HG03354 (cell line): ENCODE data around the gene ARHGAP24.

ENCODE experiments used
- ATAC-seq: cut with Tn5 transposase; IDR thresholded peaks from one replicate; pipeline ENCODE4 v1.9.1; 2021; ENCODE audit warnings: mild to moderate bottlenecking; ENCODE audit not compliant: unreplicated experiment, poor library complexity, severe bottlenecking

Gene ARHGAP24

GRCh38 chr4:85724791-85725563 is 250.0 kb downstream of the ARHGAP24 start:
- ATAC-seq, result peak; percentile 65

DNA sequence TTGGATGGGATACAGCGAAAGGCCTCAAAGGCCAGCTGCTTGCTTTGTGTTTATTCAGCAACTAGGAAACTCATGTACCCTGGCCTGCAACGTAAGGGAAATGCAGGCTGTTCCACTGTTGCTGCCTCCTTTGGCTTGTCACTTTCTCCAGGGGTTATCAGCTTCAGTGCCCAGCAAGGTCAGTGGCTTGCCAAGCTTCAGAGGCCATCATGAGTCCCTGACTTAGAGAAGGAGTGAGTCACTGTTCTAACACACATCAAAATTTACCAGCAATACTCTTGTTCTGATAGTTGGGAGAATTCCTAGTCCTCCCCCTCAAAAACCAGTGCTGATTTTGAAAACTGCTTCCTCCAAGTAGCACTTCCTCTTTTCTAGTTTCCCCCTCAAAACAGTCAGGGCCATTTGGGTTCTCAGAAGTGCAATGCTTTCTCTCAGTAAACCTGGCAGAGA is 250.8 kb downstream of the ARHGAP24 start:
- peak; percentile 90 for ATAC-seq

DNA sequence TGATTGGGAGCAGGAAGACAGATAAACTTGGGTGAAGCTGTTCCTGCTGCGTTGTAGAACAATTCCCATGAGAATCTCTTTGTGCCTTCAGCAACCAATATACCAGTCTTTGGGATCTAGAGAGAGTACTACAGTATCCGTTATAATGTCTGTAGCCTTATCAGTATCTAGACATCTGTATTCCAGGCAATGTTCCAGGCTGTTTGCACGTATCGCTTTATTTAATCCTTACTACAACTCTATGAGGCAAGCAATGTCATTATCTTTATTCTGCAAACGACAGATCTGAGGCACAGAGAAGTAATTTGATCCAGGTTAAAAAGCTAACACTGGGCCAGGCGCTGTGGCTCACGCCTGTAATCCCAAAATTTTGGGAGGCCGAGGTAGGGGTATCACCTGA is 251.6 kb downstream of the ARHGAP24 start:
- ATAC-seq, result no peak

- no peak for ATAC-seq
These were observed 253.5 kb downstream of the ARHGAP24 start for GRCh38 chr4:85728464-85728863.

DNA sequence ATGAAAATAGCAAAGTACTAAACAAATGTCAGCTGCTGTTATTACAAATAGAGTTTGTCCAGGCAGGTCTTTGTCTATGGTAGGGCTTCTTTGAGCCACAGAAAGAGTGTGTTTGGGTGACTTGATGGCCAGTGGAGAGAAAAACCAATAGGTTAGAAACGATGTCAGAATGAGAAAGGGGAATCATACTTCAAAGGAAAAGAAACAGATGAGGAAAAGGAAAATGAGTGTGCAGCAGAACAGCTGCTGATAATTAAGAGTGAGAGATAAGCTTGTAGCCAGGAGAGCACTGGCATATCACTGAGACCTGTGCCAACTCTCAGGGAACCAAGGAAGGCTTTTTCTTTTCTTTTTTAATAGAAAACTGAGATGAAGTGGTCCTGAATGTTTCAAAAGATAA is 257.2 kb downstream of the ARHGAP24 start:
- ATAC-seq, result no peak

- no peak for ATAC-seq
These were observed 258.8 kb downstream of the ARHGAP24 start for GRCh38 chr4:85733798-85734197.

DNA sequence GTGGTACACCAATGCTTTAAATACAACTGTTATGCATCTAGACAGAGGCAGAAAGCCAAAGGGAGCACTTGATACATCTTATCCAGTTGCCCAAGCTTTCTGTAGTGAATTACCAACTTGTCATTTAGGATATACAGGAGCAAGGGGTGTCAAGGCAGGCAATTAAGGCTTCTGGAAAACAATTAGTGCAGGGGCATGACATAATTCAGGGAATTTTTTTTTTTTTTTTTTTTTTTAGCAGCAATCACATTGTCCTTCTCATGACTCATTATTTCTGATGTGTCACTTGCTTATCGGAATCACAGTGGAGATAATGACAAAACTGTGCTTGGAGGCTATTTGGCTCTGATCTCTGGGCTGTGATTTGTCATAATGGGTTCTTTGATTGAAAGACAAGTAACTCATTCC is 259.5 kb downstream of the ARHGAP24 start:
- ATAC-seq, result no peak

DNA sequence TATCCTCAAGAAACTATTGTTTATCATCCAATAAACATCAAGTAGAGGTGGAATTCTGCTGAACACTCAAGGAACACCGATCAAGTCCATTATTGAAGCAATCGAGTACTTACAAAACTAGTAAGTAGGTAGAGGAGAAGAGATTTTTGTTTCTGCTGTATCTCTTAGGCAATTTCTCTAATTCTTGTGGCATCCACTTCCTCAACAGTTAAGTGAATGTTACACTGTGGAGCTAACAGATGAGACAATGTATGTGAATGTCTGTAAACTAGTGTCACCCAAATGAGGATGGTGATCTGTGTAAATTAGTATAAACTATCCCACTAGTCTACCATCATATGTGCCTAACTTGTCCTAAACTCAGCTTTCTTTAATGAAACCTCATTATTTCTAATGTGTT is 261.6 kb downstream of the ARHGAP24 start:
- ATAC-seq, result no peak

GRCh38 chr4:85737254-85737653 is 262.3 kb downstream of the ARHGAP24 start:
- no peak for ATAC-seq

GRCh38 chr4:85738721-85739120 is 263.8 kb downstream of the ARHGAP24 start:
- no peak for ATAC-seq

- ATAC-seq, result no peak
These were observed 265.5 kb downstream of the ARHGAP24 start for GRCh38 chr4:85740431-85740861.

DNA sequence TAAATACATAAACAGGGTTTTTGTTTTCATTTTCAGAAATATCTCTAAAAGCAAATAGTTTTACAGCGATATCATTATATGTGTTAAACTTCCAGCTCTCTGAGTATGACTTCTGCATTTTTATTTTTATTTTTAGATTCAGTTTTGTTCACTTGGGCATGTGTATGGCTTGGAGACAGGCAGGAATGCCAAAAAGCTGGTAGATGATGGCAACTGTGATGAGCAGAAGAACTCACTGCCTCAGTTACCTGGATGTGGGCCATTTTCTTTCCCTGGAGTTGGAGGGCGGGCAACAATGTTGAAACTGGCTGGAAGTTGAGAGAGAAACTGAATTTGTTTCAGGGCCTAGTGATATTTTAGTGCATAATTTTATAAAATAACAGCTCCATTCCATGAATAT is 266.4 kb downstream of the ARHGAP24 start:
- ATAC-seq, result no peak

DNA sequence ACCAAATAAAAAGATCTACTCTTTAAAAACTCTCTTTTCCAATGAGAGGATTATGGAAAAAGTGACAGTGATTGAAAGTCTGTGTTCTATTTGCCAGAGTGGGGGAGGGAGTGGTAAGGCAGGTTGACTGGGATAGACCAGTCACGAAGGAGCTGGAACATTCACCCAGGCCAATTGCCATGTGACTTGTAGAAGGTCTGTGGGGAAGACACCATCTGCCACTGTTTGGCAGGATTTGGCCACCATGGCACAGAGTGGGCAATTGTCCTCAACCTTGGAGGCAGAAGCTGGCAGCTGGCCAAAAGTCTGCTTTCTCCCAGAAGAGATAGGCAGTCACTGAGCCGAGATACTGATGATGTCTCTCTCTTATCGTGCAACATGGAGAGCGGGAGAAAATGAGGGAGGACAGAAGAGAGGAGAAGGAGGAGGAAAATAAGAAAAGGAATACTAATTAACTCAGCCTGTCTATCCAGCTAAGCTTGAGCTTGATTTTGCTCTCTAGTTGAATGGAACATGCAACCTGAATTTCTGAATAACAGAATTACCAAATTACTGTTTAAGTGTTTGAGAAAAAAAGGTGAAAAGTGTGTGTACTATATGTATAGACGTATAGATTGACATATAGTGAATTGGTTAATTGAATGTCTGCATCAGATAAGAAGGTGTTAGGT is 267.1 kb downstream of the ARHGAP24 start:
- no peak for ATAC-seq

- no peak for ATAC-seq
These were observed 270.0 kb downstream of the ARHGAP24 start for GRCh38 chr4:85744950-85745349.

DNA sequence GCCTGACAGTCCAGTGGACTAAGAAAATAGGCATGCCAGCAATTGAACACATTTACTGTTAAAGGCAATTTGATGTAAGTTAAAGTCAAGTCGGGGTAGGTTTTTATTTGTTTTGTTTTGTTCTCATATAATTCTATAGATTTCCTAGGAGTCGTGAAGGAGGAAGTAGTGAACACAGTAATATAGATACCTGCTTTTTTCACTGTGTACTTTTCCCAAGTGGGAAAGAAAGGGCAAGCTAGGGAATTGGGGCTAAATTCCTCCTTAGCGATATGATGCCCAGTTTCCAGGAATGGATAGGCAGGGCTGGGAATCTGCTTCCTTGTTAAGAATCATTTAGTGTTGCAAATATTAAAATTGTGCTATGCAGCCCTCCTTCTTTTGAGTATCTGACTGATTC is 271.0 kb downstream of the ARHGAP24 start:
- ATAC-seq, result no peak

- peak; percentile 71 for ATAC-seq
These were observed 273.0 kb downstream of the ARHGAP24 start for GRCh38 chr4:85747882-85748491.

- ATAC-seq, result no peak
These were observed 273.7 kb downstream of the ARHGAP24 start for GRCh38 chr4:85748654-85749053.

DNA sequence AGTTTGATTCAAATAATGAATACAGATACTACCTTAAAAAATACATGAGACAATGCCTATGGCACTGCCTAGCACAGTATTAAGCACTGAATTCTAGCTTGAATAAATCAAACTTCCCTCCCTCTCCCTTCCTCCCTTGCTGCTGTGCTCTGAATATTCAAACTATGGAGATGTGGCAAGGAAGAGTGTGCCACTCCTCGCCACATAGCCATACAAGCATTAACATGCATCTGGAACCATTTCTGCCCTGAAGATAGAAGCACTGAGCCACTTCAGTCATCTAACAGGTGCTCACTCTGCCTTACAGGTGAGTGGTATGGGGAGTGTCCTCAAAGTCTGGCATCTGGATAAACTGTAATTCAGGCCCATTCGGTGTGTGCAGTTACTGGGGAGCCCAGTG is 276.9 kb downstream of the ARHGAP24 start:
- ATAC-seq, result no peak

DNA sequence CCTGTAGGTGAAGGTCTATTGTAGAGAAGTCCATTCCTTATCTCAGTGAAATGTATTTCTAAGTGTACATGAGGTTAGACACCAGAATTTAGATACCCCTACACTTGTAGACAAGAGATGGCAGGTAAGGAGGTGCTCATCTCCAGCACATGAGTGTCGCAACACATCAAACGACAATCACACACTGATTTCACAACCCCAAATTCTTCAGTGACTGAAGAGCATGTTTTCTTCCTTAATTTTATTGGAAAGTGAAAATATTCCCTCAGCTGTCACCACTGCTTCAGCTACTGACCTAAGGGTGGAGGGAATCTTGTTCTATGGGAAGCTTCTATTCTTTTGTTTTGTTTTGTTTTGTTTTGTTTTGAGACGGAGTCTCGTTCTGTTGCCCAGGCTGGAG is 280.3 kb downstream of the ARHGAP24 start:
- ATAC-seq, result no peak

DNA sequence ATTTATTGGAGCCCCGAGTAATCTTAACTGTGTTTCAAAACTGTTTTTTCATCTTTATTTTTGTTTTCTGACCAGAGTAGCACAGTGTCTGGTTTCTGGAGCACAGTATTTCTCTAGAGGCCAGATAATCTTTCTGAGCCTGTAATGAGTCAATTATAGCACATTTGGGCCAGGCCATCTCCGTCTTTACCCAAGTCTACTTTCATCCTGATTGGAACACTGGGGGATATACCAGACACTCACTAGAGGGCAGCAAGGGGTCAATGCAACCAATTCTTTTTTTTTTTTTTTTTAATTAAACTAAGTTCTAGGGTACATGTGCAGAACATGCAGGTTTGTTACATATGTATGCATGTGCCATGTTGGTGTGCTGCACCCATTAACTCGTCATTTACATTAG is 282.0 kb downstream of the ARHGAP24 start:
- ATAC-seq, result peak; percentile 80

DNA sequence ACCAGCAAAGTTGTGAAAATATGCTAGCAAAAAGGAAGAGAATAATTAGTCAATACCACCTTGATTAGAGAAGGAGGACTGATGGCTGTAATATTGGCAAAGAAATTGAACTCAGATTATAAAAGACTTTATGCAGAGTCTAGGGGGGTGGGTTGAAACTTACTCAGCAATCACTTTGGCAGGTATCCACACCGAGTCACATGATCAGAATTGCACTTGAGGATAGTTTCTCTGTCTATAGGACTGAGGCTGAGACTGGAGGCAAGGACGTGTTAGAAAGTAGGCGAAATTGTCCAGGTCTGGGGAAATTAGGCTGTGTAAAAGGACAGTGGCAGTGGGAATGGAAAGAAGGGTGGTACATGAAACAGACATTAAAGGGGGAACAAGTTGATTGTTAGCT is 284.4 kb downstream of the ARHGAP24 start:
- ATAC-seq, result no peak
